Common myeloid progenitor, CD34-positive (primary cell): ENCODE data around the gene COMT.
A peak's percentile ranks its signal among the peaks of the same experiment; 100 is the strongest.

Experiments
- CTCF ChIA-PET: fragments of 350-600 bp; sonication (Branson Sonifier 250); formaldehyde crosslinking; loops from one replicate; lab custom pipeline; 2021; ENCODE audit warnings: antibody characterized with exemption; lab: Charles Lee
- POLR2A ChIA-PET: fragments of 350-600 bp; sonication (Branson Sonifier 250); formaldehyde crosslinking; loops from one replicate; lab custom pipeline; 2021; ENCODE audit warnings: antibody characterized with exemption; lab: Charles Lee
- DNase-seq, 3 donors: peaks; one replicate each; pipeline versions ENCODE4 v3.0.0 to v3.0.0-alpha.2; 2013
- H3K27ac ChIP-seq, 2 experiments: 1 replicate in 1 of 2; 2 replicates in 1 of 2; pipeline ENCODE4 v1.7.0; 2013; ENCODE audit warnings: inconsistent platforms in 2 of 2, low read length in 2 of 2, mild to moderate bottlenecking in 2 of 2, low read depth in 1 of 2, moderate library complexity in 1 of 2; ENCODE audit not compliant: severe bottlenecking in 2 of 2, insufficient read depth in 1 of 2, poor library complexity in 1 of 2
- H3K27me3 ChIP-seq, 5 experiments: replicated peaks in 2 of 5; 1 replicate in 3 of 5; 2 replicates in 2 of 5; pipeline versions ENCODE4 v1.6.1 to v1.7.0; 2013; ENCODE audit warnings: low read length in 4 of 5, mild to moderate bottlenecking in 2 of 5, moderate library complexity in 2 of 5, inconsistent platforms in 1 of 5; ENCODE audit not compliant: insufficient read depth in 5 of 5, control insufficient read depth in 4 of 5
- H3K36me3 ChIP-seq, 4 experiments: 1 replicate in 2 of 4; 2 replicates in 2 of 4; pipeline versions ENCODE4 v1.6.1 to v1.7.0; 2013; ENCODE audit warnings: low read length in 3 of 4, control low read depth in 1 of 4, mild to moderate bottlenecking in 1 of 4; ENCODE audit not compliant: control insufficient read depth in 4 of 4, insufficient read depth in 4 of 4
- H3K4me1 ChIP-seq, 4 experiments: 1 replicate in 3 of 4; 2 replicates in 1 of 4; pipeline versions ENCODE4 v1.6.1 to v1.7.1; 2013; ENCODE audit warnings: low read length in 3 of 4, mild to moderate bottlenecking in 3 of 4, control low read depth in 1 of 4, inconsistent platforms in 1 of 4, moderate library complexity in 1 of 4; ENCODE audit not compliant: control insufficient read depth in 4 of 4, insufficient read depth in 4 of 4; ENCODE audit errors: control extremely low read depth in 1 of 4
- H3K4me3 ChIP-seq, 7 experiments: 1 replicate in 4 of 7; 2 replicates in 3 of 7; pipeline versions ENCODE4 v1.5.1 to v1.7.0; 2013; ENCODE audit warnings: mild to moderate bottlenecking in 7 of 7, low read length in 6 of 7, moderate library complexity in 6 of 7, inconsistent platforms in 2 of 7, low read depth in 2 of 7, control low read depth in 1 of 7; ENCODE audit not compliant: insufficient read depth in 4 of 7, control insufficient read depth in 1 of 7; ENCODE audit errors: extremely low read depth in 1 of 7
- H3K9me3 ChIP-seq, 5 experiments: 1 replicate in 4 of 5; 2 replicates in 1 of 5; pipeline versions ENCODE4 v1.6.1 to v1.7.1; 2013; ENCODE audit warnings: low read length in 4 of 5, mild to moderate bottlenecking in 2 of 5, inconsistent platforms in 1 of 5, low read depth in 1 of 5, moderate library complexity in 1 of 5; ENCODE audit not compliant: control insufficient read depth in 4 of 5, insufficient read depth in 2 of 5; ENCODE audit errors: control extremely low read depth in 1 of 5
- WGBS: methylation state at CpG from one replicate; pipeline ENCODE4 v1.1.5; 2013; ENCODE audit not compliant: insufficient coverage; 5-methylcytosine and 5-hydroxymethylcytosine counted together

COMT gene

DNA sequence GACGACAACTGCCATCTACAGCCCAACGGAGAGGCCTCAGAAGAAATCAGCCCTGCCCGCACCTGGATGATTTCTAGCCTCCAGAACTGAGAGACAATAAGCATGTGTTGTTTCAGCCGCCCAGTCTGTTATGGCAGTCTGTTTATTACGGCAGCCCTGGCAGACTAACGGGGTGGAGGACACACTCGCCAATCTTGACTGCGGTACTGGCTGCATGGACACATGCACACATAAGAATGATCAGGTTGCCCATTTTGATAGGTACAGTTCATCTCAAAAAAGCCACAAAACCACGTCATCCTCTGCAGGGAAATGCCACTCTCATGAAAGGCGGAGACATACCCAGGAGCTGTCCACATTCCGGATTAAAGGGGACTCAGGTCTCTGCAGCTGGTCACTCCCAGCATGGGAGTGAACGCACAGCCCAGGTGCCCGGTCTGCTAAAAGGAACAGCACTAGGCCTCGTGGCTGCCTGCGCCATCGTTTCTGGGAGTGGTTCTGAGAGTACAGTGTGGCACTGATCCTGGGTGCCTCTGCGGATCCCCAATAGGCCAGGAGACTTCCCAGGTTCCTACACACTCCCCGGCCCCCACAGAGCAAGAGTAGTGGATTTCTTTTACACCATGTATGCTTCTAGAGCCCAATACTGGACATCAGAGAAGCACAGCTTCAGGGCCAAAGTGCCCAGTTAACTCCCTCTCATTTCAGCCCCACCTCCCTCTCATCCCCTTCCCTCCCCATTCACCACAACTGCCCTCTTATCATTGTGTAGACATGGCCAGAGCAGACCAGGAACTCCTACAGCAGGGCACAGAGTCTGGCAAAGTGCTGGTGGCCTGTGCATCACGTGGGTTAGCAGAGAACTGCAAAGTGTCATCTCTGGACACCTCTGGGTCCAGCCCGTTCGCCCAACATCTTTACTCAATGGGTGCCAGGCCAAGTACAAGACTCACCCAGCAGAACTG lies 11.7 kb upstream of the COMT start:
- 94% methylated on average over 20 of the region's 21 CpGs for WGBS
- H3K27me3 ChIP-seq = no peaks in the 10 kb centered on the region
- DNase-seq = no peak
- H3K4me1 ChIP-seq = peaks cover 0 to 14% (median 11%) of the 10 kb centered on the region in 4 experiments
- H3K27ac ChIP-seq = no peak overlapping the region
- CTCF ChIA-PET = interaction anchor here (0.9 kb wide), 1 partner anchor 19 kb away, joined by 3 read pairs; no protein-coding TSS in a partner anchor
- no peaks in the 10 kb centered on the region for H3K9me3 ChIP-seq
- POLR2A ChIA-PET = interaction anchor here (0.6 kb wide), 1 partner anchor 14 kb away, joined by 3 read pairs; no protein-coding TSS in a partner anchor
- no peak overlapping the region for H3K4me3 ChIP-seq
- peaks cover 0 to 3% (median under 1%) of the 10 kb centered on the region in 4 experiments for H3K36me3 ChIP-seq

DNA sequence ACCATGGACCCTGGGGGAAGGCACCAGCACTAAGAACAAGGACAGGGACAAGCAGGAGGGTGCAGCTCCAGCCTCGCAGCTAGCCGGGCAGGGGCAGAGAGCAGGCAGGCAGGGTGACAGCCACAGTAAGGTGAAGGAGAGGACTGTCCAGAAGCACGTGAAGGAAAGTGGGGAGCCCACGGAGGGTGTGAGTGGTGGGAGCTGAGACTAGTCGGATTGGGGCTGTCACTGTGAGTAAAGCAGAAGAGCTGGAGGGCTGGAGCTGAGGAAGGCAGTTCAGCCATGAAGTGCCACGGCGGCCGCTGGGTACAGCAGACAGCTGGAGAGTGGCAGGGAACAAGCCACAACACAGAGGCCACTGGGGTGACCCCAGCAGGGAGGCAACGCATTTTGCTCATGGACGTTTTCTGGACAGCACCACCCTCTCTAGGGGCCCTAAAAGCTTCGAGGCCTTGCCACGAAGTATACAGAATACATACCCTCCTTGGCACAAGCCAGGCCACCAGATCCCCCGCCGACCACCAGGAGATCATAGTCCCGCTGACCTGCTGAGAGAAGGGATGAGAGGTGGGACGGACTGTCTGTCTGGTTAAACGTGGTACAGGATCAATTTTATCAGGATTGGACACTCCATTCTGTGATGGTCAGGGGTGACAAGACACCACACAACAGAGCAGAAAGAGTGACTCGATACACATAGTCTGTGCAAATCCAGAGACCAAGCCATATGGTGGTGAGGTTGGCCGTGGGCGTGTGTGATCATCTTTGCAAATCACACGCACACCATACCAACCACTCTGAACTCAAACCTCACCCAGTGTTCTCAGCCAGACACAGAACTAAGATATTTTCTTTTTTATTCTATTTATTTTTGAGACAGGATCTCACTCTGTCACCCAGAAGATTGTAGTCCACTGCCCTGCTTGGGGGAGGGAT lies 10.8 kb upstream of the COMT start:
- no peak for DNase-seq
- 98% methylated on average over 17 of the region's 21 CpGs for WGBS
- H3K4me1 ChIP-seq = peaks cover 0 to 14% (median 11%) of the 10 kb centered on the region in 4 experiments
- POLR2A ChIA-PET = interaction anchor here (0.6 kb wide), 1 partner anchor 13 kb away, joined by 3 read pairs; no protein-coding TSS in a partner anchor
- H3K27me3 ChIP-seq = no peaks in the 10 kb centered on the region
- CTCF ChIA-PET = interaction anchor here (0.9 to 1.5 kb wide), 3 partner anchors 18 to 200 kb away, joined by 3 read pairs; no protein-coding TSS in a partner anchor
- H3K27ac ChIP-seq = no peak overlapping the region
- no peak overlapping the region for H3K4me3 ChIP-seq
- H3K9me3 ChIP-seq = peaks cover 0 to 3% (median 2%) of the 10 kb centered on the region in 5 experiments
- H3K36me3 ChIP-seq = peaks cover 0 to 3% (median under 1%) of the 10 kb centered on the region in 4 experiments

DNA sequence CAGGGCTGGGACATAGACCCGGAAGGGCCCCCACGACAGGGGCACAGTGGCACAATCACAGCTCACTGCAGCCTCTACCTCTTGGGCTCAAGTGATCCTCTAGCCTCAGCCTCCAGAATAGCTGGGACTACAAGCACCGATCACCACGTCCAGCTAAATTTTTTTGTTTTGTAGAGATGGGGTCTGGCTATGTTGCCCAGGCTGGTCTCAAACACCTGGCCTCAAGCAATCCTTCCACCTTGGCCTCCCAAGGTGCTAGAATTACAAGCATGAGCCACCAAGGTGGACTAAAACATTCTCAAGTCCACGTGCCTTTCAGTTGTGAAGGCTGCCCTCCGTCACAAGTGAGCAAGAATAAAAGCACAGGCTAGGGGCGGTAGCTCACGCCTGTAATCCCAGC lies 10.1 kb upstream of the COMT start:
- Histone ChIP-seq H3K27me3 (no peaks in the 10 kb centered on the region), H3K36me3 (peaks cover 0 to 6% (median under 1%) of the 10 kb centered on the region in 4 experiments), H3K27ac (no peak overlapping the region), H3K9me3 (peaks cover 0 to 10% (median 2%) of the 10 kb centered on the region in 5 experiments), H3K4me3 (no peak overlapping the region), H3K4me1 (peaks cover 0 to 14% (median 11%) of the 10 kb centered on the region in 4 experiments)
- CTCF ChIA-PET = interaction anchor here (1.5 kb wide), 1 partner anchor 17 kb away, joined by 3 read pairs; no protein-coding TSS in a partner anchor
- no peak for DNase-seq
- whole genome bisulfite sequencing = 100% methylated on average over 5 of the region's 8 CpGs
- POLR2A ChIA-PET = no interaction called here

DNA sequence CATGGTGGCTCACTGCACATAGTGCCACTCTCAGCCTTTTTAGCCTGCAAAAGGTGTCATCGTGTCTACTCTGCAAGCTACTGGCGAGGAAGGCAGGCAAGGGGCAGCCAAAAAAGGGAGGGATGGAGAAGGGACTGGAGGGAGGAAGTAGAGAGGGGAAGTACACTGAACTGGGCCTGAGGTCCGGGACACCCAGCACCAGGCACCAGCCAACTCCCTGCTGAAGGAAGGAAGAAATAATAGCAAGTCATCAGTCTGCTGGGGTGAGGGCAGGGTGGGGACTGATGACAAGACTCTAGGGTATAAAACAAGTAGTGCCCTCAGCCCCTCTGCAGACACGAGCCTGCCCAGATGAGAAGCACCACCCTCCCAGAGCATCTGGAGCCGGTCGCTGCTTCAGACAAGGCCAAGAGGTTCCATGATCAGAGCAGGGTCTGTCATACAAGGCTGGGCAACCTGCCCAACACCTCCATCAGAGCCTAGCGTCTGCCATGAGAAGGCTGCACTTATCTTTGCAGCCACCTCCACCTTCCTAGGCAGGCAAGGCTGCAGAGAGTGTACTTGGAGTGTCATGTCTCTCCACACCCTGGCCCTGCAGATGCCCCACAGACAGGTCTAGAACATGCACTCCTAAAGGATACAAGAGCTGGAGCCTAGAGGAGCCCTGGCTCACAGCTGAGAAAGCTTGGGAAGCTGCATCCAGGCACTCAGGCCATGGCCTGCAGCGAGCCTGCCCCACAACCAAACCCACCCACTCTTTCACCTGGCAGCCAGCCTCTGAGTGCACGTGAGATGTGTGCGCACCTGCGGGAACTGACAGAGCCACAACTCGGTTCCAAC lies 9.0 kb upstream of the COMT start:
- Histone ChIP-seq H3K9me3 (peaks cover 0 to 10% (median 2%) of the 10 kb centered on the region in 5 experiments), H3K36me3 (peaks cover 0 to 7% (median 2%) of the 10 kb centered on the region in 4 experiments), H3K27ac (no peak overlapping the region), H3K4me1 (peaks cover 0 to 14% (median 11%) of the 10 kb centered on the region in 4 experiments), H3K27me3 (no peaks in the 10 kb centered on the region), H3K4me3 (no peak overlapping the region)
- DNase-seq = peak in 2 of 3 donors; percentile 50 to 61
- CTCF ChIA-PET = interaction anchor here (2.4 kb wide), 1 partner anchor 16 kb away, joined by 5 read pairs; no protein-coding TSS in a partner anchor
- POLR2A ChIA-PET = interaction anchor here (0.6 to 1.1 kb wide), 3 partner anchors 8 to 90 kb away, joined by 3 read pairs; partner anchors contain the start of genes COMT and TXNRD2
- WGBS = 49% methylated on average over 8 of the region's 12 CpGs

DNA sequence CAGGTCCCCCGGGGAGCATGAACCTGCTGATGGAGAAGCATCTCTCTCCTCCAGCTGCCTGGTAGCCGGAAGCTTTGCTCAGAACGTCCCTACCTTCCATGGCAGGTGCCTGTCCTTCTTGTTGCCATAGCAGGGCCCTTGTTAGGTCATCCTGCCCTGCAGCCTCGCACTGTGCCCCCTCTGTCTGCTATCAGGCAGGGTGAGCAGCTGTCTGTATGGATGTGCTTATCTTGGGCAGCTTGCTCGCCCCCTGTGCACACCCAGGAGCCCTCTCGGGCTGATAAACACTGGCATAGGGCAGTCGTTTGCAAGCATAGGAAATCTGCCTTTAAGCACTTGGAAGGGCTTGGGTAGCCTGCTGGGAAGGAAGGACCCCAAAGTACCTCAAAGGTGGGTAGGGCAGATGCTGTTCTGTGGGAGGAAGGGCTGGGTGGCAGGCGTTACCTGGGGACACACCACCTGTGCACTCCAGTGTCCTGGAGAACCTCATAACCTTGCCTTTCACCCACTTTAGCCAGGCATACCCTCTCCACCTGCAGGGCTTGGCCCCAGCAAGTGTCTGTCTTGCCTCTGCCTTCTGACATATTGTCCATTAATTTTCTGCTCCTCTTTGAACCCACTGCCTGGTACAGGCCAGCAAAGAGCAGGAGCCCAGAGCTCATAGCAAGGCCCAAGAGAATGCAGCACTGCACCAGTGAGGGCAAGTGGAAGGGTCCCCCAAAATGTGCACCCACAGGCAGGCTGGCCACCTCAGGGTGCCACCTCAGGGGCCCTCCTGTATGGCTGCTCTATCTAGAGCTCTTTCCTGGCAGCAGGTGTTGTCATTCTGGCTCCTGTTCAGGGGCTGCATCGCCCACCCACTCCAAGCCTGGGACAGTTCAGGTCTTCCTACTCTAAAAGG lies 8.0 kb upstream of the COMT start:
- Histone ChIP-seq H3K4me3 (no peak overlapping the region), H3K4me1 (peaks cover 0 to 14% (median 11%) of the 10 kb centered on the region in 4 experiments), H3K9me3 (peaks cover 0 to 10% (median 2%) of the 10 kb centered on the region in 5 experiments), H3K27me3 (no peaks in the 10 kb centered on the region), H3K36me3 (peaks cover 0 to 9% (median 3%) of the 10 kb centered on the region in 4 experiments), H3K27ac (no peak overlapping the region)
- POLR2A ChIA-PET = interaction anchor here (1.1 kb wide), 1 partner anchor 8 kb away, joined by 3 read pairs; the partner anchor contains the start of genes COMT and TXNRD2
- DNase-seq = peak in 1 of 3 donors; percentile 28
- CTCF ChIA-PET = interaction anchor here (2.4 kb wide), 1 partner anchor 15 kb away, joined by 5 read pairs; no protein-coding TSS in a partner anchor
- WGBS = 73% methylated on average over 8 of the region's 9 CpGs
